Measurements from ENCODE around the gene PDPN.

PDPN gene

DNA sequence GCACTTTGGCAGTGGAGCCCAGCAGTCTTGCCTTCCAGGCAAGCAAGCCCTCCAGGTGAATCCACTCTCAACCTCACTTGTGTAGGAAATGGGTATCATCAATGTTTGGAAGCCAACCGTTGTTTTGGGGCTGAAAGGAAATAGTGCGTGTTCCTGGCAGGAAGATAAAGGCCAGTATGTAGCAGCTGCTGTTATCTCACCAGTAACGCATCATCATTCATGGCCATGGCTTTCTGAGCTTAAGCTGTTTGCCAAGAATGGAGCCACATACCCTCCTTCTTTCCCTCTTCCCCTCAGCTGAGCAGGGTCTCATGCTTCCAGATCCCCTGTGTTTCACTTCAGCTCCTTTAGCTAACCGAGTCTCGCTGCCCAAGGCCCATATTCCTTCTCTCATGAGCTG, 2.2 kb upstream of the PDPN start:
- no peak overlapping the region for H3K14ac ChIP-seq (ENCODE audit: low read length)
- H2AK5ac ChIP-seq (ENCODE audit: low read depth, low read length): no peak overlapping the region
- H2BK15ac ChIP-seq (ENCODE audit: low read length): no peak overlapping the region
- H3K4me2 ChIP-seq (ENCODE audit: insufficient read depth, low read length, poor library complexity, severe bottlenecking): no peak overlapping the region
- WGBS, 2 donors (ENCODE audit: extremely low coverage in 2 of 2, insufficient read length in 2 of 2, insufficient replicate concordance in 1 of 2): no CpG with 5 or more reads among the region's 5 CpGs
- H3K9me3 ChIP-seq (replicated peaks in 1 of 2; ENCODE audit: control insufficient read depth in 2 of 2, insufficient read depth in 1 of 2, low read depth in 1 of 2, low read length in 2 of 2): no peaks in the 10 kb centered on the region
- no peak overlapping the region for H3K27ac ChIP-seq (replicated peaks; ENCODE audit: low read length)
- H3K9ac ChIP-seq (ENCODE audit: low read depth, low read length, poor library complexity): no peak overlapping the region
- no peak overlapping the region for H3K23ac ChIP-seq (ENCODE audit: low read depth, low read length, poor library complexity)
- no peak for DNase-seq (ENCODE audit: low spot score)
- no peak overlapping the region for H2AFZ ChIP-seq (ENCODE audit: low read length)
- H3K4me3 ChIP-seq (ENCODE audit: low read length in 2 of 2): no peak overlapping the region
- H3K36me3 ChIP-seq (replicated peaks in 1 of 2; ENCODE audit: control insufficient read depth in 2 of 2, insufficient read depth in 2 of 2, low read length in 2 of 2): no peaks in the 10 kb centered on the region
- peaks cover 0 to 7% (median 5%) of the 10 kb centered on the region in 3 experiments for H3K27me3 ChIP-seq (ENCODE audit: control insufficient read depth in 3 of 3, insufficient read depth in 3 of 3, low read depth in 1 of 3, low read length in 3 of 3)
- no peak overlapping the region for H3K18ac ChIP-seq (ENCODE audit: low read length)
- no peak overlapping the region for H2BK5ac ChIP-seq (ENCODE audit: low read length)
- peaks cover 17 to 18% of the 10 kb centered on the region in 2 donors for H3K4me1 ChIP-seq (ENCODE audit: control insufficient read depth in 2 of 2, insufficient read depth in 1 of 2, low read depth in 1 of 2, low read length in 2 of 2)
- no peaks in the 10 kb centered on the region for H3K79me1 ChIP-seq (ENCODE audit: low read depth, low read length)
- no peak overlapping the region for H4K8ac ChIP-seq (ENCODE audit: low read depth, low read length)
- H2BK120ac ChIP-seq (ENCODE audit: low read depth, low read length): no peak overlapping the region
- H4K91ac ChIP-seq (ENCODE audit: low read depth, low read length, poor library complexity): no peak overlapping the region
- H2BK12ac ChIP-seq (ENCODE audit: low read length): no peak overlapping the region
- no peak overlapping the region for H3K4ac ChIP-seq (ENCODE audit: low read length)

DNA sequence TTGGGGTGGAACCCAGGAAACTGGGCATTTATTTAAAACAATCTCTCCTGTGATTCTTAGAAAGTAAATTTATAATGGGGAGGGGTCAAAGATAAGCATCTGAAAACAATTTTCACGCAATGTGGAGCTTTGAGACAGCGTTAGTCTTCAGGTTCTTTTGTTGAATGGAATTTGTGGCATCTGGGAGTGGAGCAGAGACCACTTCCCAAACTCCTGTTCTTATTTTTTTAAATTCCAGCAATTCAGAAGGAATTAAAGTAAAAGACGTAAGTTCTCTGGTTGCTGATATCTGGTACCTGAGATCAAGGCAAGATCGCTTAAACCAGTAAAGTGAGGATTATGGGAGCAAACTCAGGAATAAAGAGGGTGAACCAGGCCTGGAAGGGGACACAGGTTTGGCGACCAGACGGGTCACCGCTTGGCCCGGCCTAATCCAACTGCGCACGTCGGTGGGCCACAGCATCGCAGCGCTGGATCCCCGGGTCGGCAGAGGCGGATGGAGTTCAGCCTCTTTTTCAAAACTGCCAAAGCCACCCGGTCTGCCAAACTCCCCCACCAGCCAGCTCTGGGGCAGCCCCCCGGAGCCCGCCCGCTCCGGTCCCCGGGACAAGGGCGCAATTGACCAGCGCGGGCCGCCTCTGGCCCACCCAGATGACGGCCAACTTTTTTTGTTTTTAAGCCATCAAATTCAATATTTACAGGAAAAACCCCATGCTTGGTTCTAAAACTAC, 754 bp upstream of the PDPN start:
- Histone ChIP-seq H3K27ac (replicated peaks; ENCODE audit: low read length) (no peak overlapping the region), H2BK15ac (ENCODE audit: low read length) (no peak overlapping the region)

DNA sequence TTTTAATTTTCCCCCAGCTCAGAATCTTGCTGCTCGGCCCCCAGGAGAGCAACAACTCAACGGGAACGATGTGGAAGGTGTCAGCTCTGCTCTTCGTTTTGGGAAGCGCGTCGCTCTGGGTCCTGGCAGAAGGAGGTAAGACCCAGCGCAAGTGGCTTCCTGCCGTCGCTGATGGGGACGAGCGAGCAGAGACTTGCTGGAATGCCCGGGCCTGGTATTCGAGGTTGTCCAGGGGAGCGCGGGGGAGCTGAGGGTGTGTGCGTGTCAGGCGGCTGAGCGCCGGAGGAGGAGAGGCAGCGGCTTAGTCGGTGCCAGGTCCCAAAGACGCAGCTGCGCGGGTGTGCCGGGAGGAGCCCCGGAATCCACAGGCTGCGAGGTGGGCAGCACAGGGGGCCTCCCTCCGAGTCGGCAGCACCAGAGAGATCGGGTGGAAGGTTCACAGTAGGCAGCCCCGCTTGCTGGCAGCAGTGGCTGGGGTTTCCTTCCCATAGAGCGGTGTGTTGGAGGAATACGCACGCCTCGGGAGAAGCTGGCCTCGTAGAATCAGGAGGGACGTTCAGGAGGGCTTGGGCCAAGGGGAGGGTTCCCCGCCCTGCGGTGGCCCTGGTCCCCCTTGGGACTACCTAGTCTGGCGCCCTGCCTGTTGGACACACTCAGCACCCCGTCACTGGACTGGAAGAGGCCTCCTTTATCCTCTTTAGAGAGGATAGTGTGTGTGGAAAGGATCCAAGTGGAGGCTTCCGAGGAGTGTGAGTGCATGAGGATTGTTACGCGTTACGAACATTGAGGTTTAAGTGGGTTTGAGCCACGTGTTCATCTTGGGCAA, 547 bp downstream of the PDPN start:
- Histone ChIP-seq H4K91ac (ENCODE audit: low read depth, low read length, poor library complexity) (no peak overlapping the region), H3K27me3 (ENCODE audit: control insufficient read depth in 3 of 3, insufficient read depth in 3 of 3, low read depth in 1 of 3, low read length in 3 of 3) (peaks cover 0 to 7% (median 0%) of the 10 kb centered on the region in 3 experiments), H3K4me2 (ENCODE audit: insufficient read depth, low read length, poor library complexity, severe bottlenecking) (peak overlapping the region; percentile 91), H2BK12ac (ENCODE audit: low read length) (no peak overlapping the region), H3K18ac (ENCODE audit: low read length) (peak overlapping the region; percentile 96), H3K79me1 (ENCODE audit: low read depth, low read length) (no peaks in the 10 kb centered on the region), H2BK120ac (ENCODE audit: low read depth, low read length) (peak overlapping the region; percentile 11), H3K4ac (ENCODE audit: low read length) (no peak overlapping the region), H2BK5ac (ENCODE audit: low read length) (no peak overlapping the region), H3K36me3 (replicated peaks in 1 of 2; ENCODE audit: control insufficient read depth in 2 of 2, insufficient read depth in 2 of 2, low read length in 2 of 2) (peaks cover 0 to 11% of the 10 kb centered on the region in 2 donors), H3K9ac (ENCODE audit: low read depth, low read length, poor library complexity) (peak overlapping the region; percentile 70), H3K9me3 (replicated peaks in 1 of 2; ENCODE audit: control insufficient read depth in 2 of 2, insufficient read depth in 1 of 2, low read depth in 1 of 2, low read length in 2 of 2) (no peaks in the 10 kb centered on the region), H3K4me1 (ENCODE audit: control insufficient read depth in 2 of 2, insufficient read depth in 1 of 2, low read depth in 1 of 2, low read length in 2 of 2) (peaks cover 22 to 26% of the 10 kb centered on the region in 2 donors), H3K27ac (replicated peaks; ENCODE audit: low read length) (no peak overlapping the region), H2BK15ac (ENCODE audit: low read length) (peak overlapping the region; percentile 1), H2AFZ (ENCODE audit: low read length) (peak overlapping the region; percentile 91), H3K23ac (ENCODE audit: low read depth, low read length, poor library complexity) (peak overlapping the region; percentile 21), H3K14ac (ENCODE audit: low read length) (peak overlapping the region; percentile 43), H2AK5ac (ENCODE audit: low read depth, low read length) (no peak overlapping the region), H4K8ac (ENCODE audit: low read depth, low read length) (no peak overlapping the region), H3K4me3 (ENCODE audit: low read length in 2 of 2) (peak overlapping the region; percentile 80 to 96)
- peak; percentile 53 for DNase-seq (ENCODE audit: low spot score)
- WGBS, 2 donors (ENCODE audit: extremely low coverage in 2 of 2, insufficient read length in 2 of 2, insufficient replicate concordance in 1 of 2): no CpG with 5 or more reads among the region's 47 CpGs

More for the DNA sequence above, 754 bp upstream of the PDPN start:
- H2BK12ac ChIP-seq (ENCODE audit: low read length): no peak overlapping the region
- H3K18ac ChIP-seq (ENCODE audit: low read length): peak overlapping the region; percentile 86
- peaks cover 0 to 9% of the 10 kb centered on the region in 2 donors for H3K36me3 ChIP-seq (replicated peaks in 1 of 2; ENCODE audit: control insufficient read depth in 2 of 2, insufficient read depth in 2 of 2, low read length in 2 of 2)
- WGBS, 2 donors (ENCODE audit: extremely low coverage in 2 of 2, insufficient read length in 2 of 2, insufficient replicate concordance in 1 of 2): no CpG with 5 or more reads among the region's 27 CpGs
- no peak overlapping the region for H3K14ac ChIP-seq (ENCODE audit: low read length)
- no peak overlapping the region for H2BK120ac ChIP-seq (ENCODE audit: low read depth, low read length)
- no peaks in the 10 kb centered on the region for H3K79me1 ChIP-seq (ENCODE audit: low read depth, low read length)
- H3K4ac ChIP-seq (ENCODE audit: low read length): no peak overlapping the region
- H2BK5ac ChIP-seq (ENCODE audit: low read length): no peak overlapping the region
- peak overlapping the region in 1 of 2 donors; percentile 96 for H3K4me3 ChIP-seq (ENCODE audit: low read length in 2 of 2)
- no peak for DNase-seq (ENCODE audit: low spot score)
- no peak overlapping the region for H4K91ac ChIP-seq (ENCODE audit: low read depth, low read length, poor library complexity)
- H2AFZ ChIP-seq (ENCODE audit: low read length): peak overlapping the region; percentile 91
- H4K8ac ChIP-seq (ENCODE audit: low read depth, low read length): no peak overlapping the region
- peaks cover 0 to 7% (median 5%) of the 10 kb centered on the region in 3 experiments for H3K27me3 ChIP-seq (ENCODE audit: control insufficient read depth in 3 of 3, insufficient read depth in 3 of 3, low read depth in 1 of 3, low read length in 3 of 3)
- H2AK5ac ChIP-seq (ENCODE audit: low read depth, low read length): no peak overlapping the region
- H3K23ac ChIP-seq (ENCODE audit: low read depth, low read length, poor library complexity): no peak overlapping the region
- no peaks in the 10 kb centered on the region for H3K9me3 ChIP-seq (replicated peaks in 1 of 2; ENCODE audit: control insufficient read depth in 2 of 2, insufficient read depth in 1 of 2, low read depth in 1 of 2, low read length in 2 of 2)
- peak overlapping the region; percentile 32 for H3K4me2 ChIP-seq (ENCODE audit: insufficient read depth, low read length, poor library complexity, severe bottlenecking)
- peaks cover 22 to 26% of the 10 kb centered on the region in 2 donors for H3K4me1 ChIP-seq (ENCODE audit: control insufficient read depth in 2 of 2, insufficient read depth in 1 of 2, low read depth in 1 of 2, low read length in 2 of 2)
- H3K9ac ChIP-seq (ENCODE audit: low read depth, low read length, poor library complexity): no peak overlapping the region

Data from neuronal stem cell (in vitro differentiated cells).